GM19395 (cell line): ENCODE data around the gene PTPRM.

Experiments used
- ATAC-seq: cut with Tn5 transposase; IDR thresholded peaks from one replicate; pipeline ENCODE4 v1.9.1; 2021; ENCODE audit warnings: mild to moderate bottlenecking, moderate library complexity; ENCODE audit not compliant: unreplicated experiment

Gene PTPRM

DNA sequence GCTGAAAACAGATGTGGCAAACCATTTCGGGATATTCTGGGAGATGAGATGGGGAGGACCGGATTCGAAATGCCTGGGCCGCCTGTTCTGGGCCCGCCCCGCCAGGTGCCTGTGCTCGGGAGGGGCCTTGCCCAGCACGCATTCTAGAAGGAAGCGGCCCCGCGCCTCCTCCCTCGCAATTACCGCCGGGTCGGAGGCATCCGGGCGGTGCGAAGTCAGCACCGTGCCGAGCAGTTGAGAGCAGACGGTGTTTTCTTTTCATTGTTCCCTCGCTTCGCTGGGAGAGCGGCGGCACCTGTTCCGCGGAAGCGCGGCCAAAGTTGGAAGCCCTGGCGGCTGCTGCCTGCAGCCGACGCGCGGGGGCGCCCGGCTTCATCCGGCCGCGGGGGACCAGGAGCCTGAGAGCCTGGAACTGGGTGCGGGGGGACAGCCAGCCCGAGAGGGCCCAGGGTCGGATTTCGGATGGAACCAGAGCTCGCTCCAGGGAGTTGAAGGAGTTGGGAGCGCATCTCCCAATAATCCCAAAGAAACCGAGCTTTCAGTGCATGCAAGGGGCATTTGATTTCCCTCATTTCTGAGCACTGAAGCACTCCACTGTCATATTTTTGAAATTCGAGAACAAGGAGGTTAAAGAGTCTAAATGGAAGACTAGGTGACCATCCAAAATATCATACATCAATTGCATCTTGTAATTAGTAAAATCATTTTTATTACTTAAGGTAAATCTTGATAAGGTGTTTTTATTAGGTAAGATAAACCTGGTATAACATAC lies 800.3 kb downstream of the PTPRM start:
- no peak for ATAC-seq

DNA sequence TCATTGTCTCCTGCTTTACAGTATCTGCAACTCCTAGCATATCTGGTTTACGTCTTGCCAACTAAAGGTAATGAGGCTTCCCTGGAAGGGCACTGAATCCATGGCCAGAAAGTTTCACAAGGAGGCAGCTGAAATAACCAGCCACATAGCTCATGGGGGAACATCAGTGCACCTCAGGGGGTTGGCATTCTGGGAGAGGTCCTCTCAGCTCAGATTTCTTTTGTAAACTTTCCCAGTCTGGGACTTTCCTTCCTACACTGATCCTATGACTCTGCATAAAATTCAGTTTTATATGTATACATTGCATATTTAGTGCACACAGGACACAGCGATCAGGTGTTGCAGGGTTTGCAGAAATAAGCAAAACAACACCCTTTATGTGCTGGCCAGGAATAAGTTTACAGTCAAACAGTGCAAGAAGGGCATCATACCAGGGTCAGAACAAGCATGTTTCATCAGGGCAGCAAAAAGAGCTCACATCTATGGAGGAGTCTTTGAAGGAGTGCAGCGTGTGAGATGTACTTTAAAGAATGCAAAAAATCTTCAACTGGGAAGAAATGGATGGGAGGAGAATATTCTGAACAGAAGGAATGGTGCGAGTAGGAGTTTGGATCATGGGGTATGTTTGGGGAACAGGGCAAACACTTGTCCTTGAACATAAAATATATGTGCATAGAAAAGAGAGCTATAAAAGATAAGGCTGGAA lies 801.5 kb downstream of the PTPRM start:
- no peak for ATAC-seq

DNA sequence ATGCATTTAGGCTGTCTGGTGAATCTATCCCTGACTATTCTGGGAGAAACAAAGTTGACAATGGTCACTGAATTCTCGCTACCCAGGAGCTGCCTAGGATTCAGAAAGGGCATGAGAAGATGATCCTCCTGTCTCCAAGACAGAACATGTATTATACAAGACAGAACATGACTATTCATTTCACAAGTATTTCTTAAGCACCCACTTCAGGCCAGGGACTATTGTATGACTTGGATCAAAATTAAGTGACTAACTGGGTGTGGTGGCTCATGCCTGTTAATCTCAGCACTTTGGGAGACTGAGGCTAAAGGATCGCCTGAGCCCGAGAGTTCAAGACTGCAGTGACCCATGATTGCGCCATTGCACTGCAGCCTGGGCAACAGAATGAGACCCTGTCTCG lies 806.4 kb downstream of the PTPRM start:
- ATAC-seq = no peak

DNA sequence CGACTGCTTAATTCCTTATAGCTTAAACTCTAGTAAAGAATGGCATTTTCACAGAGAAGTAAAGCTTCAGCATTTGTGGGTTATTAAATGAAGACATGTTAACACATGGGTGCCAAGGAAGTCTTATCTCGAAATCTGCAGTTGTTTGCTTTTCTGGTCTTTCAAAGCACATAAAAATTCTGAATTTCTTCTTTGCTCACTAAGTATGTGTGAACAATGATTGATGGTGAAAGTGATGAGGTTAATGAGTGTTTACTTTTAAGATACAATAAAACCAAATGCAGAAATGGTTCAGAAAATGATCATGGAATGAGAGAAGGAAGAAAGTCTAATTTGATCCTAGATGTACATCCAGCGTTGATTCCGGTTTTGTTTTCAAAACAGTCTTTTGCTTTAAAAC lies 807.6 kb downstream of the PTPRM start:
- no peak for ATAC-seq

DNA sequence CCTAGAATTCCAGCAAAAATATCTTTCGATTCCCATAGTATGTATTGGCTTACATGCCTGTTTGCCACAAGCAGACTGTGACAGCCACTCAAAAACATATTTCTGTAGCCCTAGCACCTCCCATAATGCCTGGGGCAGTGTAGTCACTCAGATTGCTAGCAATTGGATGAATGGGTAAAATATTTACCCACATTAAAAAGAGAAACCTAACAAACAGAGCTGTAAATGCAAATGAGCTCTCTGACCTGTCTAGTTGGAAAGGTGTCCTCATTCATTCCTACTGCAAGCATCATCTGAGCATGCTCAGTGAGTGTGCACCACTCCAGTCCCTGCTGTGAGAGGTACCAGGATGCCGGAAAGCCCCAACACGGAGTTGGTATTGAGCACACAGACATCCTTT lies 808.1 kb downstream of the PTPRM start:
- no peak for ATAC-seq

DNA sequence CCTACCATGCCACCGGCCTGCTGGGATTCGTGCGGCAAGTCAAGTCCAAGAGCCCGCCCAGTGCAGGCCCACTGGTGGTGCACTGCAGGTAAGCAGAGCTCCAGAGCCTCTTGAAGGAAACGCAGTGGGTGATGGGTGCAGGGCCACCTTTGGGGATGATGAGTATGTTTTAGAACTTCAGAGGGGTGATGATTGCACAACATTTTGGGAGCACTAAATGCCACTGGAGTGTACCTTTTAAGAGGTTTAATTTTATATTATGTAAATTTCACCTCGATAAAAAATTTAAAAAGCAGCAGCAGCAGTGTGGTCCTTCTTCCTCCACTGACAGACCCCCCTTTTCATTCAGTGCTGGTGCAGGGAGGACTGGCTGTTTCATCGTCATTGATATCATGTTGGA lies 809.0 kb downstream of the PTPRM start:
- no peak for ATAC-seq

DNA sequence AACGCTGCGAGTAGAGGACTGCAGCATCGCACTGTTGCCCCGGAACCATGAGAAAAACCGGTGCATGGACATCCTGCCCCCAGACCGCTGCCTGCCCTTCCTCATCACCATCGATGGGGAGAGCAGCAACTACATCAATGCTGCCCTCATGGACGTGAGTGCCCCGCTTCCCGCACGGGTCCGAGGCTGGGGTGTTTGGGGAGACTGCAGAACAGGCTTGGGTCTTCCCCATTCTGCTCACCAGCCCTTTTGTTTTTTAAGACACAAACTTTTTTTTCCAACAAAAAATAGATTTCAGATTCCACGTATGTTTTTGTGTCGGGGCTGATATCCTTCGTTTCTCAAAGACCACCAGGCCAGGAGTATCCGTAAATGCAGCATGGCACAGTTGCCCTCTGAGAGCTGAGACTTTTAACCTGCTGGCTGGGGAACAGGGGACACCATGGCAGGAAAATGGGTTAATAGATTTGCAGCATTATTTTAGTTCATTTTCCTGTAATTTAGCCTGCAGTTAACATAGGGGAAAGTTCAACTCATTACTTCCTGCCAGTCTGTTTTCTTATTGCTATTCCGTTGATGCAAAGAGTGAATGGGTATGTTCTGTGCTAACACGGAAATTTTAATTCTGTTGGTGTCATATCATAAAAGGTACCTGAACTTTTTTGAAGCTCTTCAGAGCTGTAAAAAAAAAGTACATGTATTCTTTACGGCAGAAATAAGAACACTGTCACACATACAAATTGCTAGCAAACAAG lies 812.2 kb downstream of the PTPRM start:
- no peak for ATAC-seq

DNA sequence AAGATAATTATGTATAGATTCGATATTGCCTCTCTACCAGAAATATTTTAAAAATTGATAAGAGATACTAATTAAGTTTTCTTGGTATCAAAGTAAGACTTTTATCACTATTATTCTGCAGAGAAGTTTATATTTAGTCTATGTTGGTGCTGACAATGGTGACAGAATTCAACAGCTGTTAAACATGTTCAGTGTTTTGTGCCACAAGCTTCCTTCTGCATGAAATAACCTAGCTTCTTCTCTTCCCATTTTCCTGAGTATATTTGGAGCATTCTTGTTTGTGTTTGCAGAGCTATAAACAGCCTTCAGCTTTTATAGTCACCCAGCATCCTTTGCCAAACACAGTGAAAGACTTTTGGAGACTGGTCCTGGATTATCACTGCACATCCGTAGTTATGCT lies 812.9 kb downstream of the PTPRM start:
- no peak for ATAC-seq

DNA sequence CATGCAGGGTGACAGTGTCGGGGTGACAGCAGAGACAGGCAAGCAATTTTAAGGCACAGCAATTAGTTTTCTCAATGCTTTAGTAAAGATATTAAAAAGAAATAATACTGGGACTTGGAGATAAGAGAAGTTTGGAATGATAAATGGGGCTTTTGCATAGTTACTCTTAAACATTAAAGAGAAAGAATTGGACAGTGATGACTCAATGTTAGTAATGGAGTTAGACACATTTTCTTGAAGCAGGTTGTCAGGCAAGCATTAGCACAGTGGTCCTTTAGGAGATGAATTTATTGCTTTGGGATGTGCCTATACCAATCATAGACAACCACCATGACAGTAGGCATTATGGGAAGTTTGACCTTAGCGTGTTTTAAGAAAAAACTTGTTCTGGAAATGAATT lies 813.8 kb downstream of the PTPRM start:
- no peak for ATAC-seq

DNA sequence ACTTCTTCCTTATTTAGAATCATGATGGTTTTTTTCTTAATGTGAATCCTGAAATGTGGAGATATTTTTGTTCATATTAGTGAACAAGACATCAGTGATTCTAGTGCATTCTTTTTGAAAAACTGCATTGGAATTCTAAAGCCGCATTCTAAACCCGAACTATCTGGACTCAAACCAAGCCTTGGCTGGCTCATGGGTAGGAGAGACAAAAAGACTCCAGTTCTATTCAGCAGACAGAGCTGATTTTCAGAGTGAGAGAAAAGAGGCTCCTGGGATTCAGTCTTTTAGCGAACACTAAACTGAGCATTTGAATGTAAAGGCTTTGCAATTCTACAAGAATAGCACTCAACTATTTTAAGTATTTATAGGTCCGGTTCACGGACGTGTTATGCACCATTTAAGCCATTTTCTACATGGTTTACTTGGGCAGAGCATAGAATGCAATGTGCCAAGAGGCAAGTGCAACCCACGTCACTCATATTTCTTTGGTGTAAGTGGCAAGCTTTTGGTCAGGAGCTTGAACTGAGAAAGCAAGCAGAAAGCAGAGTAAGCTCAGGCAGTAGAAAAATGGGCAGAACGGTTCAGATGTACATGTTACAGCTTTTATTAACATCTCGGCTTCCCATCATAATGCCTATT lies 814.8 kb downstream of the PTPRM start:
- ATAC-seq = no peak

DNA sequence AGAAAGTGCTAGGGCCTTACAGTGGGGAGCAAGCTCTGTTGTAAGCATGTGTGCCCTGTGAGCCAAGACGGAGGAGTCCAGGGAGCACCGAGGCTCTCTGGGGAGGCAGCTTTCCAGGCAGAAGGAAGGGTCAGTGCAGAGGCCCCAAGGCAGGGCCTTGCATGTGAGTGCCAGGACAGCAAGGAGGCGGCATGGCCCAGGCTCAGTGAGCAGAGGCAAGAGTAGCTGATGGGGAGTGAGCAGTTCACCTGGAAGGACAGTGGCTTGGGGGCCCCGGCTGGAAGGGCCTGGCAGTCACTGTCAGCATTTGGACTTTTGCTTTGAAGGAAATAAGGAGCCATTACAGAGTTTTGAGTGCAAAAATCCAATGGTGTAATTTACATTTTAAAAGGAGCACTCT lies 818.3 kb downstream of the PTPRM start:
- no peak for ATAC-seq

DNA sequence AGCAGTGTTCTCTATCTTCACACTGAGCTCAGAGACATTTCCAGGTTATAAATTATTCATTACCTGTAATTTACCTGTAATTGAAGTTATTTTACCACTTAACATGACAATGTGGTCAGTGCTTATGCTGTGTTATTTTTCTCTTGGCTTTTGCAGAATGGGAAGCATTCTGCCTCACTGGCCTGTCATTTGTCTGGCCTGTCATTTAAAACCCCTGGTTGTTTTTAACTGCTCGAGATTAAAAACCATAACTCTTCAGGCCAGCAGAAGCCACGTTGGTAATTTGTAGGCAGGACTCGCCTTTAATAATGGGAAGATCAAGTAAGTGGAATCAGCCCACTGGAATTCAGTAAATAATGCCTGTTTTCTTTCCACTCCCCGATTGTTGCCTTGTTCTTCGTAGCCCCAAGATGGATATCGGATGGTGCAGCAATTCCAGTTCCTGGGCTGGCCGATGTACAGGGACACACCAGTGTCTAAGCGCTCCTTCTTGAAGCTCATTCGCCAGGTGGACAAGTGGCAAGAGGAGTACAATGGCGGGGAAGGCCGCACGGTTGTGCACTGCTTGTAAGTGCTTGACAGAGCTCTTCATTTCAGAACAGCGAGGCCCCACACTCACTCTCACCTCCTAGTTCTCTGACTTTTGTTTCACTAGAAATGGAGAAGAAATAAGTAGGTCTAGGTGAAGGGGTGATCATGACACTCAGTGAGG lies 819.7 kb downstream of the PTPRM start:
- ATAC-seq = no peak

DNA sequence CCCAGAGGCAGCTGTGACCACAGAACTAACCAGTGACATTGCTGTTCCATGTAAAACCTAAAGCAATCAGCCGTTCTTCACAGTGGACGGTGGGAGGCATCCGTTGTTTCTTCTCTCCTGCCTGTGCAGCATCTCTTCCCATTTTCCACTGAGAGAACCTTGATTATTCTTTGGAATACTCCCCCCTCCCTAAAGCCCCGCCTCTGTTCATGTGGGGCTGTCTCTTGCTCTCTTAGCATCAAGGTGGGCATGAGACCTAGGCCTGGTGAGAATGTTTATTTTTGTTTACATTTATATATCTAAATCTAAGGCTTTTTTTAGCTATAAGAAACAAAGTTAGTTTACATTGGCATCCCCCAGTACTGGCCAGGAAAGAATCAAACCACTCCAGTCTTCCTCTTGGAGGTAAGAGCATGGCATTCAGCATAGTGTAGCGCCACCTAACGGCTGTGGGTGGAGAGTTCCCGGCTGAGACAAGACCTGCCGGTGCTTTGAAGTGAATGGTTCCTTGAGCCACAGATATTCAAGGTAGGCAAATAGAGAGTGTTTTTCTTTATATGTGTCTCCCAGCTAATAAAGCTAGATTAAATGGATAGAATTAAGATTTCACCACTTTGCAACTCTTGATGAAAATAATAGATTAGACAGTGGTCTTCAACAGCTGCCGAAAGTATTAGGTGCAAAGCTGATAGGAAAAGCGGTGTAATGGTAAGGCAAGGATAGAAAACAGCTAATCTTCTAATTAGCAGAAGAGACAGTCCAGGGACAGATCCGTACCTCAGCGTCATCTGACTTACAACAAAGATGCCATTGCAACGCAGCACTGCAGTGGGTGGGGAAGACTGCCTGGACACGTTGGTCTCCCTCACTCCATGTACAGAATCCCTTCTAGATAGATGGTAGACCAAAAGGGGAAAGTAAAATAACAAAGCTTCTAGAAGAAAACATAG lies 822.5 kb downstream of the PTPRM start:
- no peak for ATAC-seq

DNA sequence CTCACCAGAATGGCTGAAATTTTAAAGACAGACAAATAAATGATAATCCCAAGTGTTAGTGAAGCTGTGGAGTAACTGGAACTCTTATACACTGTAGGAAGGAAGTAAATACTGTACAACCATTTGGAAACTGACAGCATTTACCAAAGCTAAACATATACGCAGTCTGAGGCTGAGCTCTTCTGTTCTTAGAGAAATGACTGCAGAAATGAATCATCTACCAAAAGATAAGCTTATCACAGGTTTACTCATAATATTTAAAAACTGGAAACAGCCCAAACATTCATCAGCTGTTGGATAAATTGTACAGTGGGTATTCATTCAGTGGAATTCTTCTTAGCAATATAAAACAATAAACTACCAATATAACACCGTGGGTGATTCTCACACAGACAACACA lies 824.0 kb downstream of the PTPRM start:
- no peak for ATAC-seq

DNA sequence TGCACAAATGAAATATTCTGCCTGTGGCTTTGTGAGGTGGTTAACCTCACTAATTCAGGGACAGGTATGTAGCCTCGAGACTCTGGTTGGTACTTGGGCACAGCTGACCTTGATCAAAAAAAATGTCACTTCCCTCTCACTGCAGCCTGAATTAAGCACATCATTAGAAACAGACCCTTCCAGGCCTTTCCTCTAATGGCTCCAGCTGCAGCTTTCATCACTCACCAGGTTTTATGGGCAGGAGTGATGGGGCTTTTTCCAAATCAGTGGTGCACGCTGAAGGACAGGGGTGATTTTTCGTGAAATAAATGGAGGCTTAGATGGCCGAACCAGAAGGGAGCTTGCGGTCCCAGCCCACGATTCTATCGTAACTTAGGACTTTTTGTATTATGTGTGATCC lies 829.1 kb downstream of the PTPRM start:
- no peak for ATAC-seq

DNA sequence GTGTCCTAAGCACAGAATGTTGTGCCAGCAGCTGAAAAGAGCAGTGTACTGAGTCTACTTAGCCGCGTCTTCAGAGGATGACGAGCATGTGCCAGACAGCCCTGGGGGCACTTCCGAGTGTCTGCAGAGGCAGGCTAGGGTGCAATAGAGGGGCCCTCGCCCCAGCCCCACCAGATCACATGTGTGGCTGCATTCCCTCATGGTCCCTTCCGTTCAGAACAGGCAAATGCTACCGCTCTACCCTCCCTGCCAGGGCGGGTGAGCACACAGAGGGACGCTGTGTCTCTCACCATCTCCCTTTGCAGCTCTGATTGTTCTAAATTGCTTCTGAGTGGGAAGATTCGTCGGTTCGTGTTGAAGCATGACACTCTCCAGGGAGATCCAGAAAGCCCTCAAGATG lies 829.9 kb downstream of the PTPRM start:
- ATAC-seq = no peak

DNA sequence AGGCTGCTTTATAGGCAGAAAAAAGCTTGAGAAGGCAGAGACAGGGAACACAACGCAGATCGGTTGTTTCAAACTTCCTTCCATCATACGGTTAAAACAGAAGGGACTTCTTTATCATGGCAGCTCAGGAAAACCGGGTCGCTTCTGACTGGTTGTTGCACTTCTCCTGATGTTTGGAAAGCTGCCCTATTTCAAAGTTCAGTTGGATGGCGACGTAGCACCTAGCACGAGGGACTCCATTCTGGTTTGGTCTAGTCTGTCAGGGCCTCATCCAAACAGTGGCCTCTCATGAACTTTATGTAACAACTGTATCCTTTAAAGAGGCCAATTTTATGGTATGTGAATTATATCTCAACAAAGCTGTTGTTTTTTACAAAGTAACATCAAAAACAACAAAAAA lies 832.0 kb downstream of the PTPRM start:
- no peak for ATAC-seq

DNA sequence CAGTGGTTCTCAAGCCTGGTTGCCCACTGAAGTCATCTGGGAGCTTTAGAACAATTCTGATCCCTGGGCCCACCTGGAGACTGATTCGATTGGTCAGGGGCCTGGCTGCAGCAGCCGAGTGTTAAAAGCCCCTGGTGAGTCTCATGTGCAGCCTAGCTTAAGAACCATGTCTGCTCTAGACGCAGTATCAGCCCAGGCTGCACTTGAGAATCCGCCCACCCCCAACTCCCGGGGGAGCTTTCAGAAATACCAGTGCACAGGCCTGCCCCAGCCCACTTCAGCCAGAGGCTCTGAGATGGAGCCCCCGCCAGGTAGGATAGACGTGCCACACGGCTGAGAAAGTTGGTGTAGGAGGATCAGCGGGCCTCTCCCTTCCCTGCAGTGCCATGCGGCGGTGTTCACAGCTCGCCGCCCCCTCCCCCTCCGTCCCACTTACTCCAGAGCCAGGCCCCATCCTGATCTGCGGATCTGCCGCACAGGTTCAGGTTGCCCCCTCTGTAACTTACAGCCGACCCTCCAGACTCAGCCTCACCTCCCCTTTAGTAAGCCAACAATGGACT lies 833.2 kb downstream of the PTPRM start:
- ATAC-seq = no peak

DNA sequence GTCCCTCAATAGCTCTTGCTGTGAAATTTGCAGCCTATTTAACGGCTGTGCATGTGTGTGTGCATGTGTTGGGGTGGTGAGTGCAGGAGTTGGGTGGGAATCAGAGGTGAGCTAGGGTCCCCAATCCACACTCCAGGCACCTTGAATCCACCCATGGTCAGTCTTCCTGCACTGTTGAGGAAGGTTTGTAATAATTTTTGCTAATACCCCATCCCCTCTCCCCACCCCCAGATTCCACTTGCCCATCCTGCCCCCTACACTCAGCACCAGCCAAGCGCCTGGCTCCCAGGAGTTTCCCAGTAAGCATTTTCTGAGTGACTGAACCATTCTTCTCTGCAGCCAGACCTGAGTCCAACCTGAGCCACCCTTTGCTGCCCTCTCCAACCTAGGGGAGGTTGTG lies 833.7 kb downstream of the PTPRM start:
- no peak for ATAC-seq
